ENCODE measurements around the gene LPCAT2.

- TF ChIP-seq SP1 (IDR thresholded peaks at IDR 0.05) (no peak), FOXA1 (IDR thresholded peaks at IDR 0.05) (no peak), ZNF384 (IDR thresholded peaks at IDR 0.05) (no peak), ARNT (IDR thresholded peaks at IDR 0.05) (no peak), FOXM1 (IDR thresholded peaks at IDR 0.05; ENCODE audit: borderline replicate concordance) (no peak)
Measured at GRCh38 chr16:55539049-55539448, 30.2 kb downstream of the LPCAT2 start.
